ENCODE results near the gene GTF3C1. TPM values are rescaled to one million over a fixed set of nuclear protein-coding genes. Genes with fewer than 3 reads are reported as not detected.

The GTF3C1 gene
- total RNA-seq, 1 donor from 2014 or later, result 69.9 TPM

DNA sequence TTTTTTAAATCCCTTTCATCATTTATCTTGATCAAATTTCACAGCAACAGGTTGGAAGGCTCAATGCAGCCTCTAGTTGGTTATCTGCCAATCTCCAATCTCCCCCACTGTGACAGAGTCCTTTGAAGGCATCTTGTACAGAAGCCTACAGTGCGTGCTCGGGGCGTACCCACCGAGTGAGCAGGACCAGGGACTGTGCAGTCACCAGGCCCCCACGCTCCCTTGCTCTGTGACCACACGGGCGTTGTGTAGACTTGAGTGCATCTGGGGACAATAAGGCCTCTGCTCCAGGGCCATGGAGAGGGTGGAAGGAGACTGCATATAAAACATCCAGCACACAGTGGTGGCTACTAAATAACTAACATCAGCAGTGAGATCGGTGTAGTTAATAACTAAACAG lies 63.4 kb downstream of the GTF3C1 start:
- intact Hi-C loops (cut with micrococcal nuclease), result no loop called here
- no peak overlapping the region for H3K27ac Mint-ChIP-seq
- H3K9me3 Mint-ChIP-seq, result no peaks in the 10 kb centered on the region
- peaks cover 53% of the 10 kb centered on the region for H3K36me3 Mint-ChIP-seq (ENCODE audit: low read depth)
- no peak overlapping the region for H3K4me3 Mint-ChIP-seq
- H3K27me3 Mint-ChIP-seq (ENCODE audit: insufficient read depth), result no peaks in the 10 kb centered on the region
- no peaks in the 10 kb centered on the region for H3K4me1 Mint-ChIP-seq (ENCODE audit: low read depth)
- no peak for DNase-seq (ENCODE audit: low spot score)

DNA sequence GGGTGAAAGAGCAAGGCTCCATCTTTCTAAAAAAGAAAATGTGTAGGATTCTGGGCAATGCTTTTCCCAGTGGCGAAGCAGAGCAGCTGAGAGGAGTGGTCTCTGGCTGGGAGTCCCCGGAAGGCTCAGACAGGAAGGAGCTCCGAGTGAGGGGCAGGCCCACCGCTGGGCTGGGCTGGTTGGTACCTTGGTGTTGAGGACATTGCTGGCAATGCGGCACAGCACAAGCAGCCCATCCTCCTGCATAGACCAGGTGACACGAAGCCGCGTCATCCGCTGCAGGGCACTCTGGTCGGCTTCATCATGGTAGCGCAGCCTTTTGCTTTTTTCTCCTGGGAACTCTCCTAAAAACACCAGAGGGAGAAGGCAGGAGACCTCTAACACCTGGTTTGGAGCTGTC lies 63.9 kb downstream of the GTF3C1 start:
- Mint-ChIP-seq H3K27me3 (ENCODE audit: insufficient read depth) (no peaks in the 10 kb centered on the region), H3K36me3 (ENCODE audit: low read depth) (peaks cover 55% of the 10 kb centered on the region), H3K4me1 (ENCODE audit: low read depth) (no peaks in the 10 kb centered on the region), H3K27ac (no peak overlapping the region), H3K4me3 (no peak overlapping the region), H3K9me3 (no peaks in the 10 kb centered on the region)
- DNase-seq (ENCODE audit: low spot score), result no peak
- intact Hi-C loops (cut with micrococcal nuclease), result no loop called here

DNA sequence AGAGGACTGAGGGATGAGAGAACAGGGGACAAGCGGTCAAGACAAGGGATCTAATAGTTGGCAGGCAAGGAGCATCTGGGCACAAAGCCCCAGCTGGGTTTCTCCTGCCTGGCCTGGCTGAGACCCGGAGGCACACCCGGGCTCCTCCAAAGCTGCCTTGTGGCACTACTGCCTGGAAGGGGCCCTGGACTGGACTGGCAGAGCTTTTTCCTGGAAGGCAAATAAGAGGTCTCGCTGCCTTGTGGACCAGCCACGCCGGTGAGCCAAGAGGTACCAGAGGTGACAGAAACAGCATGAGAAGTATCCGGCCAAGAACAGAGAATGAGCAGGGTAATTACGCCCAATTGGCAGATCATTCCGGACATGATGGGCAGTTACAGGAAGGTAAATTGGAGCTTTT lies 64.6 kb downstream of the GTF3C1 start:
- Mint-ChIP-seq H3K36me3 (ENCODE audit: low read depth) (peaks cover 55% of the 10 kb centered on the region), H3K9me3 (no peaks in the 10 kb centered on the region), H3K4me3 (no peak overlapping the region), H3K27ac (no peak overlapping the region), H3K4me1 (ENCODE audit: low read depth) (no peaks in the 10 kb centered on the region), H3K27me3 (ENCODE audit: insufficient read depth) (no peaks in the 10 kb centered on the region)
- intact Hi-C loops (cut with micrococcal nuclease), result no loop called here
- DNase-seq (ENCODE audit: low spot score), result no peak

GRCh38 chr16:27483624-27484023 lies 66.1 kb downstream of the GTF3C1 start:
- no peaks in the 10 kb centered on the region for H3K4me1 Mint-ChIP-seq (ENCODE audit: low read depth)
- no peak overlapping the region for H3K27ac Mint-ChIP-seq

DNA sequence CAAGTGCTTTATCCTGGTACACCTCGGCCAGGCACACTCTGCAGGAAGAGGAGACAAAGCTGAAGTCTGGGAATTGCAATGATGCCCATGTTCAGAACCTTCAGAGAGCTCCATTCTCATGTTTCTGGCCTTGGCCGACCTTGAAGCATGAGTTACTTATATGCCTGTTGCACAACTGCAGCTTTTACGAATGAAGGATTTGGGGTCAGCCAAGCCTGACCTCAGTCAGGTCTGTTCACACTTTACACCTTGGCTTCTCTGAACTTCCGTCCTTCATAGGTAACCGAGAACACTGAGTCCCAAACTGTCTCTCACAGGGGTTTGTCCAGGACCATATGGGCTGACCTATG lies 66.7 kb downstream of the GTF3C1 start:
- H3K9me3 Mint-ChIP-seq, result no peaks in the 10 kb centered on the region
- peaks cover 47% of the 10 kb centered on the region for H3K36me3 Mint-ChIP-seq (ENCODE audit: low read depth)
- no peak overlapping the region for H3K4me3 Mint-ChIP-seq
- no peak overlapping the region for H3K27ac Mint-ChIP-seq
- H3K27me3 Mint-ChIP-seq (ENCODE audit: insufficient read depth), result no peaks in the 10 kb centered on the region
- H3K4me1 Mint-ChIP-seq (ENCODE audit: low read depth), result no peaks in the 10 kb centered on the region
- intact Hi-C loops (cut with micrococcal nuclease), result no loop called here
- no peak for DNase-seq (ENCODE audit: low spot score)

More at GRCh38 chr16:27483624-27484023, 66.1 kb downstream of the GTF3C1 start:
- H3K9me3 Mint-ChIP-seq, result no peaks in the 10 kb centered on the region
- no peaks in the 10 kb centered on the region for H3K27me3 Mint-ChIP-seq (ENCODE audit: insufficient read depth)
- peaks cover 49% of the 10 kb centered on the region for H3K36me3 Mint-ChIP-seq (ENCODE audit: low read depth)
- H3K4me3 Mint-ChIP-seq, result no peak overlapping the region
- intact Hi-C loops (cut with micrococcal nuclease), result no loop called here
- no peak for DNase-seq (ENCODE audit: low spot score)

- Mint-ChIP-seq H3K4me3 (no peak overlapping the region), H3K27ac (no peak overlapping the region), H3K4me1 (ENCODE audit: low read depth) (no peaks in the 10 kb centered on the region), H3K9me3 (no peaks in the 10 kb centered on the region), H3K36me3 (ENCODE audit: low read depth) (peaks cover 46% of the 10 kb centered on the region), H3K27me3 (ENCODE audit: insufficient read depth) (no peaks in the 10 kb centered on the region)
- DNase-seq (ENCODE audit: low spot score), result no peak
- intact Hi-C loops (cut with micrococcal nuclease), result no loop called here
Measured at GRCh38 chr16:27482397-27483087, 67.2 kb downstream of the GTF3C1 start.

DNA sequence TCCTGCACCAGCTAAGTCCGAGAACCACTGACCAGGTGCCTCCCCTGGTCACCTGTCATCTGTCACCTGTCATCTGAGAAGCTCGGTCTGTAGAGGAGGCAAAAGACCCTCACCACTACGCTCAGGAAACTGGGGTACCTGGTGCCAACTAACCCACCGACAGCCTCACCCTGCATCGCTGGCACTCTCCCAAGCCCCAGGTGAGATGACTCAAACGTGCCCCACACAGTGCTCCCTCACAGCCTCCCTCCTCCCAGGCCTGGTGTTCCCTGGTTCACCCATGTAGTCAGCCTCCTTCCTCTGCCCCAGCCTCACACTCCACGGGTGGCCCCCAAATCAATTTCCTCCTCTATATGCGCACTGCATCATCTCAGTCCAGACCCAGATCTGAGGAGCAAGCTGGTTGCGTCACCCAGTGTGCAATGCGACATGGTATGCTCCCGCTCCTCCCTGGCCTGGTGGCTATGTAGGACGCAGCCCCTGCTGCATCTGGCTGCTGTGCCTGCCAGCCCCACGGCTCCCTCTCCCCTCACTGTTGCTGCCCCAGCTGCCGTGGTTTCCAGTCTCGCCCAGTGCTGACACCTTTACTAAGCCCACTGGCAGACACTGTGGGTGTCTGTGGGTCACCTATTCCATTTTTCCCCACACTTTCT lies 68.3 kb downstream of the GTF3C1 start:
- Mint-ChIP-seq H3K27ac (no peak overlapping the region), H3K4me1 (ENCODE audit: low read depth) (no peaks in the 10 kb centered on the region), H3K36me3 (ENCODE audit: low read depth) (peaks cover 47% of the 10 kb centered on the region), H3K9me3 (no peaks in the 10 kb centered on the region), H3K4me3 (no peak overlapping the region), H3K27me3 (ENCODE audit: insufficient read depth) (no peaks in the 10 kb centered on the region)
- intact Hi-C loops (cut with micrococcal nuclease), result no loop called here
- DNase-seq (ENCODE audit: low spot score), result no peak

DNA sequence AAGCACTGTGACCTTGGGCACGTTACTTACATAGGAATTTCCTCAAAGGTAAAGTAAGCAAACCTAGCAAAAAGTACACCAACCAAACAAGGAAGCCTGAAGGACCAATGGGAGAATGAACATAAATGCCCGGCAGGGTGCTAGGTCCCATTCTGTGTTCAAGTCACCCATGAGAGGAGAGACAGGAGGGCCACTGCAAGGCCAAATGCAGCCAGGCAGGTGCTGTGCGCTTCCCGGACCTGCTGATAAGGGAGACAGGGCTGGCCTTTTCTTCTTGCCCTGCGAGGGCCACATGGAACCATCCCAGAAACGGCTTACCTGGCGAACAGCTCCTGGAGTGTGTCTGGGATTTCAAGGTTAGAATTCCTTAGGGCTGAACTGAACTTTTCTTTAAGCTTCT lies 69.0 kb downstream of the GTF3C1 start:
- DNase-seq (ENCODE audit: low spot score), result no peak
- Mint-ChIP-seq H3K27ac (no peak overlapping the region), H3K36me3 (ENCODE audit: low read depth) (peaks cover 48% of the 10 kb centered on the region), H3K27me3 (ENCODE audit: insufficient read depth) (no peaks in the 10 kb centered on the region), H3K4me1 (ENCODE audit: low read depth) (no peaks in the 10 kb centered on the region), H3K4me3 (no peak overlapping the region), H3K9me3 (no peaks in the 10 kb centered on the region)
- intact Hi-C loops (cut with micrococcal nuclease), result no loop called here

DNA sequence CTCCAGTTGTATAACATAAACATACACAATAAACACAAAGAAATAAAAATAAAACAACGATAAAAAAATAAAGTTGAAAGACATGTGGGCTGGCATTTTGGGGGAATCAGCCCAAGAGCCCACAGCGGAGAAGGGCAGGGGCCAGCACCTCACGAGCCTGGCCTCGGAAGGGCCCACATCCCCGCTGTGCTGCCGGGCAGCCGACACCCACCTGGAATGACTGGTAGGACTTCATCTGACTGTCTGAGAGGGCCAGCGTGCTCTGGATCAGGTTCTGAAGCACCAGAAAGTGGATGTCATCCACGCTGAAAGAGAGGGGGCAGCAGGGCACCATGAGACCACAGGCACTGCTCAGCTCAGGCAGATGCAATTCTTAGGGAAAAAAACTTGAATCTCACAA lies 73.5 kb downstream of the GTF3C1 start:
- H3K9me3 Mint-ChIP-seq, result no peaks in the 10 kb centered on the region
- H3K27ac Mint-ChIP-seq, result no peak overlapping the region
- H3K4me1 Mint-ChIP-seq (ENCODE audit: low read depth), result no peaks in the 10 kb centered on the region
- H3K4me3 Mint-ChIP-seq, result no peak overlapping the region
- no peak for DNase-seq (ENCODE audit: low spot score)
- peaks cover 43% of the 10 kb centered on the region for H3K36me3 Mint-ChIP-seq (ENCODE audit: low read depth)
- H3K27me3 Mint-ChIP-seq (ENCODE audit: insufficient read depth), result no peaks in the 10 kb centered on the region
- intact Hi-C loops (cut with micrococcal nuclease), result no loop called here

DNA sequence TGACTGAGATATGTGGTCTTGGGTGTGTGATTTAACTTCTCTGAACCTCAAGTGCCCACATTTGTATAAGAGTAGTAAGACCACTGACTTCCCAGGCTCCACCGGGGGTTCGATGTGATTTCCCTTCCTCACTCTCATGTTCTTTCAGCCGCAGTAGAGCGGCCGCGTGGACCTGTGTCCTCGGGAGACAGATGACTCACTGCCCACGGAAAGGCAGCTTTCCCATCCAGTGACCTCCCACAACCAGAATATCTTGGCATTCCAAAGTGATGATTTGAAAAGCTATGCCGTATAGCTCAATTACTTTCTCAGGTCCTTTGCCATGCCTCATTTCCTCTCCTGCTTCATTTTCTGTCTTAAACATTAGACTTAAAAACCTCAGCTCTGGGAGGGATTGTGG lies 74.2 kb downstream of the GTF3C1 start:
- Mint-ChIP-seq H3K27ac (no peak overlapping the region), H3K36me3 (ENCODE audit: low read depth) (peaks cover 49% of the 10 kb centered on the region), H3K4me3 (no peak overlapping the region), H3K27me3 (ENCODE audit: insufficient read depth) (no peaks in the 10 kb centered on the region), H3K9me3 (no peaks in the 10 kb centered on the region), H3K4me1 (ENCODE audit: low read depth) (no peaks in the 10 kb centered on the region)
- DNase-seq (ENCODE audit: low spot score), result no peak
- intact Hi-C loops (cut with micrococcal nuclease), result no loop called here

- DNase-seq (ENCODE audit: low spot score), result no peak
- no peaks in the 10 kb centered on the region for H3K9me3 Mint-ChIP-seq
- no peaks in the 10 kb centered on the region for H3K4me1 Mint-ChIP-seq (ENCODE audit: low read depth)
- no peak overlapping the region for H3K27ac Mint-ChIP-seq
- intact Hi-C loops (cut with micrococcal nuclease), result no loop called here
- no peak overlapping the region for H3K4me3 Mint-ChIP-seq
- H3K27me3 Mint-ChIP-seq (ENCODE audit: insufficient read depth), result no peaks in the 10 kb centered on the region
- peaks cover 51% of the 10 kb centered on the region for H3K36me3 Mint-ChIP-seq (ENCODE audit: low read depth)
Measured at GRCh38 chr16:27474921-27475320, 74.8 kb downstream of the GTF3C1 start.

- H3K36me3 Mint-ChIP-seq (ENCODE audit: low read depth), result peaks cover 57% of the 10 kb centered on the region
- no peak overlapping the region for H3K4me3 Mint-ChIP-seq
- H3K27me3 Mint-ChIP-seq (ENCODE audit: insufficient read depth), result no peaks in the 10 kb centered on the region
- DNase-seq (ENCODE audit: low spot score), result no peak
- no peaks in the 10 kb centered on the region for H3K9me3 Mint-ChIP-seq
- no peak overlapping the region for H3K27ac Mint-ChIP-seq
- intact Hi-C loops (cut with micrococcal nuclease), result no loop called here
- no peaks in the 10 kb centered on the region for H3K4me1 Mint-ChIP-seq (ENCODE audit: low read depth)
Measured at GRCh38 chr16:27474041-27474440, 75.7 kb downstream of the GTF3C1 start.

DNA sequence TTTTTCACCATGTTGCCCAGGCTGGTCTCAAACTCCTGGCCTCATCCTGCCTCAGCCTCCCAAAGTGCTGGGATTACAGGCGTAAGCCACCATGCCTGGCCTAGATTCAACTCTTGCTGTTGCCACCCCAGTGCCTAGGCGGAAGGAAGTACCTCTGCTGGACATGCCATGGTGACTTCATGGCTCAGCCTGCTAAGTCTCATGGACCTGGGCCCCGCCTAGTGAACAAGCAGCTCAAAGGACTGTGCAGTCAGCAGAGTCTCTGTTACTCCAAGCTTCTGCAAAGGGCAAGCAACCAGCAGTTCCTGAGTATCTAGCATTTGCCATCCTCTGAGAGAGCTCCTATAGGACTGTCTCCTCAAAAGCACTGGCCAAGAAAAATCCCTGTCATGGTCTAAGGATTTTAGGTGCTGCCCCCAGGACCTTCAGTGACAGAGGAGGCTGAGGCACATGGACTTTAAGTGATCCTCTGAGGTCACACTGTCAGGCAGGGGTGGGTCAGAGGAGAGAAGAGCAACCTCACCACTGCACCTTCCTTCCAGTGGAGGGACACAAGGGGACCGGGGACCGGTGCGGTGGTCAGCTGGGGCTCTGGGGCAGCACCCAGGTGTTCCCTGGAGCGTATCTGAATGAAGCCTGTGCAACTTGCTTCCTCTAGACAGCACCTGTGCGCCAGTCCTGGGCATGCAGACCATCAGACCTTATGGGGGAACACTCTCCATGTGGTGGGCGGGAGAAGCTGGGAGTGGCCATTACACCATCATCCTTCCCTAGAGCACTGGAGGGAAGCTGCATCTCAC lies 76.4 kb downstream of the GTF3C1 start:
- no peak for DNase-seq (ENCODE audit: low spot score)
- Mint-ChIP-seq H3K27me3 (ENCODE audit: insufficient read depth) (no peaks in the 10 kb centered on the region), H3K36me3 (ENCODE audit: low read depth) (peaks cover 60% of the 10 kb centered on the region), H3K4me3 (no peak overlapping the region), H3K9me3 (no peaks in the 10 kb centered on the region), H3K27ac (no peak overlapping the region), H3K4me1 (ENCODE audit: low read depth) (no peaks in the 10 kb centered on the region)
- intact Hi-C loops (cut with micrococcal nuclease), result no loop called here
